ENCODE measurements around the gene DPYD. TPM values are rescaled to one million over a fixed set of nuclear protein-coding genes. Genes with fewer than 3 reads are reported as not detected.

Gene DPYD
- polyA plus RNA-seq, 1 of the 3 experiments (the other 2 are of a cell fraction), result 23.0 TPM

- Histone ChIP-seq H3K9ac (peak overlapping the region; percentile 35; the same call in 1 of the 2 replicates), H3K9me3 (no peaks in the 10 kb centered on the region), H2AFZ (ENCODE audit: low read depth) (peak overlapping the region; percentile 40; the same call in 1 of the 2 replicates), H3K79me2 (ENCODE audit: insufficient read depth) (no peaks in the 10 kb centered on the region), H3K27me3 (ENCODE audit: insufficient read depth) (no peaks in the 10 kb centered on the region), H4K20me1 (ENCODE audit: insufficient read depth) (no peaks in the 10 kb centered on the region), H3K27ac (ENCODE audit: low read depth in 2 of 2, low read length in 1 of 2) (peak overlapping the region; percentile 47 to 83; a peak in 3 of 4 replicates), H3F3A (replicated peaks; ENCODE audit: insufficient read depth) (peaks cover 37% of the 10 kb centered on the region), H3K36me3 (replicated peaks in 1 of 2; ENCODE audit: control insufficient read depth in 1 of 2, insufficient read depth in 2 of 2, low read length in 1 of 2) (peaks cover 0 to 36% of the 10 kb centered on the region in 2 experiments), H3K9me2 (no peaks in the 10 kb centered on the region), H3K4me1 (ENCODE audit: control insufficient read depth in 1 of 2, insufficient read depth in 2 of 2, low read depth in 1 of 2, low read length in 1 of 2) (peaks cover 0 to 16% of the 10 kb centered on the region in 2 experiments; a peak in 3 of 4 replicates), H3K4me2 (peak overlapping the region; percentile 68), H3K4me3 (ENCODE audit: low read depth in 2 of 2, low read length in 1 of 2) (peak overlapping the region in 1 of 2 experiments; percentile 1; a peak in 1 of 4 replicates)
- TF ChIP-seq TCF12 (IDR thresholded peaks at IDR 0.05) (peak; percentile 49; the same call in 1 of the 2 replicates), RXRA (IDR thresholded peaks at IDR 0.05; ENCODE audit: borderline replicate concordance, low read depth) (peak; percentile 77), FOXM1 (IDR thresholded peaks at IDR 0.05; ENCODE audit: low read depth) (no peak), JUND (IDR thresholded peaks at IDR 0.05) (peak; percentile 76), SMC3 (IDR thresholded peaks at IDR 0.05; ENCODE audit: low read depth, low read length) (no peak), EP300 (IDR thresholded peaks at IDR 0.05; ENCODE audit: borderline replicate concordance in 1 of 2, low read depth in 1 of 2, low read length in 1 of 2) (peak in 1 of 2 experiments; percentile 9; a peak in 1 of 4 replicates), NFIC (IDR thresholded peaks at IDR 0.05; ENCODE audit: borderline replicate concordance) (peak; percentile 58; the same call in 1 of the 2 replicates), FOSL2 (IDR thresholded peaks at IDR 0.05; ENCODE audit: borderline replicate concordance, low read depth) (peak; percentile 78), USF2 (IDR thresholded peaks at IDR 0.05; ENCODE audit: borderline replicate concordance, low read depth, low read length) (no peak), PBX3 (IDR thresholded peaks at IDR 0.05) (peak; percentile 14; the same call in 1 of the 2 replicates), YY1 (IDR thresholded peaks at IDR 0.05; ENCODE audit: low read depth) (peak; percentile 66; the same call in 1 of the 2 replicates), MAX (IDR thresholded peaks at IDR 0.05; ENCODE audit: low read depth) (0 out of 2 replicates have a peak, but pooled peaks have one; percentile 19)
- DNase-seq, result no peak
- ChIA-PET POLR2A (no interaction called here), CTCF (no interaction called here)
- 22% methylated on average over 5 of the region's 5 CpGs for WGBS (ENCODE audit: low lambda C conversion rate)
Observed at GRCh38 chr1:97384294-97384968, 536.4 kb downstream of the DPYD start.

- peaks cover 0 to 35% of the 10 kb centered on the region in 2 experiments for H3K36me3 ChIP-seq (replicated peaks in 1 of 2; ENCODE audit: control insufficient read depth in 1 of 2, insufficient read depth in 2 of 2, low read length in 1 of 2)
- peaks cover 37% of the 10 kb centered on the region for H3F3A ChIP-seq (replicated peaks; ENCODE audit: insufficient read depth)
- H4K20me1 ChIP-seq (ENCODE audit: insufficient read depth), result no peaks in the 10 kb centered on the region
- 92% methylated on average over 4 of the region's 4 CpGs for WGBS (ENCODE audit: low lambda C conversion rate)
- peak overlapping the region; percentile 35; the same call in 1 of the 2 replicates for H3K9ac ChIP-seq
- POLR2A ChIA-PET, result no interaction called here
- peak overlapping the region in 1 of 2 experiments; percentile 83; a peak in 3 of 4 replicates for H3K27ac ChIP-seq (ENCODE audit: low read depth in 2 of 2, low read length in 1 of 2)
- no peaks in the 10 kb centered on the region for H3K27me3 ChIP-seq (ENCODE audit: insufficient read depth)
- no peak overlapping the region for H3K4me3 ChIP-seq (ENCODE audit: low read depth in 2 of 2, low read length in 1 of 2)
- peaks cover 0 to 16% of the 10 kb centered on the region in 2 experiments; a peak in 3 of 4 replicates for H3K4me1 ChIP-seq (ENCODE audit: control insufficient read depth in 1 of 2, insufficient read depth in 2 of 2, low read depth in 1 of 2, low read length in 1 of 2)
- H2AFZ ChIP-seq (ENCODE audit: low read depth), result no peak overlapping the region
- no peaks in the 10 kb centered on the region for H3K9me2 ChIP-seq
- peak overlapping the region; percentile 35 for H3K4me2 ChIP-seq
- H3K79me2 ChIP-seq (ENCODE audit: insufficient read depth), result no peaks in the 10 kb centered on the region
- TF ChIP-seq USF1 (IDR thresholded peaks at IDR 0.05; ENCODE audit: borderline replicate concordance, low read depth), result no peak
- TF ChIP-seq FOSL2 (IDR thresholded peaks at IDR 0.05; ENCODE audit: borderline replicate concordance, low read depth), result no peak
- no peak for TF ChIP-seq RAD21 (IDR thresholded peaks at IDR 0.05; ENCODE audit: low read length)
- TF ChIP-seq TCF12 (IDR thresholded peaks at IDR 0.05), result no peak
- no peak for TF ChIP-seq JUND (IDR thresholded peaks at IDR 0.05)
- no peak for TF ChIP-seq RFX5 (IDR thresholded peaks at IDR 0.05; ENCODE audit: low read length)
- TF ChIP-seq SMC3 (IDR thresholded peaks at IDR 0.05; ENCODE audit: low read depth, low read length), result no peak
- TF ChIP-seq RXRA (IDR thresholded peaks at IDR 0.05; ENCODE audit: borderline replicate concordance, low read depth), result no peak
- TF ChIP-seq TAF1 (IDR thresholded peaks at IDR 0.05; ENCODE audit: borderline replicate concordance, low read depth, low read length), result no peak
- CTCF ChIA-PET, result no interaction called here
- no peaks in the 10 kb centered on the region for H3K9me3 ChIP-seq
- no peak for DNase-seq
Observed at GRCh38 chr1:97383797-97384196, 537.0 kb downstream of the DPYD start.
